ENCODE data around the gene PNPLA6.

The PNPLA6 gene

GRCh38 chr19:7504684-7505083 is 30.8 kb upstream of the PNPLA6 start:
- Histone ChIP-seq H3K9me3 (no peaks in the 10 kb centered on the region), H3K27me3 (peaks cover 91% of the 10 kb centered on the region), H3K27ac (no peak overlapping the region), H3K36me3 (no peaks in the 10 kb centered on the region), H3K4me1 (ENCODE audit: control insufficient read depth in 1 of 2, insufficient read depth in 1 of 2, low read depth in 1 of 2, low read length in 1 of 2) (peaks cover 19 to 28% of the 10 kb centered on the region in 2 experiments), H3K4me3 (ENCODE audit: low read depth in 1 of 2, low read length in 1 of 2) (no peak overlapping the region)
- TF ChIP-seq CTCF (IDR thresholded peaks at IDR 0.05): no peak

- Histone ChIP-seq H3K36me3 (no peaks in the 10 kb centered on the region), H3K4me1 (ENCODE audit: control insufficient read depth in 1 of 2, insufficient read depth in 1 of 2, low read depth in 1 of 2, low read length in 1 of 2) (peaks cover 19 to 28% of the 10 kb centered on the region in 2 experiments), H3K27me3 (peaks cover 91% of the 10 kb centered on the region), H3K4me3 (ENCODE audit: low read depth in 1 of 2, low read length in 1 of 2) (no peak overlapping the region), H3K27ac (no peak overlapping the region), H3K9me3 (no peaks in the 10 kb centered on the region)
- TF ChIP-seq CTCF (IDR thresholded peaks at IDR 0.05): no peak
Measured at GRCh38 chr19:7505288-7505681, 30.2 kb upstream of the PNPLA6 start.

GRCh38 chr19:7505682-7506384 is 29.7 kb upstream of the PNPLA6 start:
- no peak overlapping the region for H3K27ac ChIP-seq
- H3K27me3 ChIP-seq: peaks cover 90% of the 10 kb centered on the region
- no peak overlapping the region for H3K4me3 ChIP-seq (ENCODE audit: low read depth in 1 of 2, low read length in 1 of 2)
- TF ChIP-seq CTCF (IDR thresholded peaks at IDR 0.05): no peak
- no peaks in the 10 kb centered on the region for H3K36me3 ChIP-seq
- H3K9me3 ChIP-seq: no peaks in the 10 kb centered on the region
- peaks cover 15 to 24% of the 10 kb centered on the region in 2 experiments for H3K4me1 ChIP-seq (ENCODE audit: control insufficient read depth in 1 of 2, insufficient read depth in 1 of 2, low read depth in 1 of 2, low read length in 1 of 2)

GRCh38 chr19:7506385-7507328 is 28.9 kb upstream of the PNPLA6 start:
- no peak overlapping the region for H3K27ac ChIP-seq
- TF ChIP-seq CTCF (IDR thresholded peaks at IDR 0.05): no peak
- peaks cover 10 to 17% of the 10 kb centered on the region in 2 experiments for H3K4me1 ChIP-seq (ENCODE audit: control insufficient read depth in 1 of 2, insufficient read depth in 1 of 2, low read depth in 1 of 2, low read length in 1 of 2)
- no peaks in the 10 kb centered on the region for H3K9me3 ChIP-seq
- no peak overlapping the region for H3K4me3 ChIP-seq (ENCODE audit: low read depth in 1 of 2, low read length in 1 of 2)
- no peaks in the 10 kb centered on the region for H3K36me3 ChIP-seq
- H3K27me3 ChIP-seq: peaks cover 89% of the 10 kb centered on the region

- no peak overlapping the region for H3K27ac ChIP-seq
- no peak for TF ChIP-seq CTCF (IDR thresholded peaks at IDR 0.05)
- peaks cover 89% of the 10 kb centered on the region for H3K27me3 ChIP-seq
- peaks cover 10 to 17% of the 10 kb centered on the region in 2 experiments for H3K4me1 ChIP-seq (ENCODE audit: control insufficient read depth in 1 of 2, insufficient read depth in 1 of 2, low read depth in 1 of 2, low read length in 1 of 2)
- H3K4me3 ChIP-seq (ENCODE audit: low read depth in 1 of 2, low read length in 1 of 2): no peak overlapping the region
- no peaks in the 10 kb centered on the region for H3K9me3 ChIP-seq
- H3K36me3 ChIP-seq: no peaks in the 10 kb centered on the region
Measured at GRCh38 chr19:7507884-7508283, 27.6 kb upstream of the PNPLA6 start.

Data from neutrophil (primary cell).